Measurements from ENCODE around the gene SCAI.
"Not testable (repeated sequence)": the region's sequence is repeated elsewhere in the genome, so short reads cannot be mapped to it uniquely, and the experiment has no call there.

SCAI gene

DNA sequence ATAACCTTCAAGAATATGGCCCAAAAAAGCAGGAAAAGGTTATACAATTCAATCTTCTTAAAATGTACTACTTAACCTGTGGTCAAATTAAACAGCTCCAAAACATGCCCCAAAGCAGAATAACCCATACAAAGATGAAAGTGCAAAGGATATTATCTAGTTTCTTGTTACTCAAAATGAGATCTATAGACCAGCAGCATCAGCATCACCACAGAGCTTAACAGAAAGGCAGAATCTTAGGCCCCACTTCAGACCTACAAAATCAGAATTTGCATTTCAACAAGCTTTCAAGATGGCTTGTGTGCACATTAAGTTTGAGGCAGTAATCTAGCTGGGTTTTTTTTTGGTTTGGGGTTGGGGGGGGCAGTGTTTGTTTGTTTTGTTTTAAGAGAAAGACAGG lies 54.0 kb downstream of the SCAI start:
- H3K27me3 ChIP-seq (ENCODE audit: insufficient read depth, low read length, poor library complexity, severe bottlenecking) = no peaks in the 10 kb centered on the region
- H3K36me3 ChIP-seq (ENCODE audit: insufficient read depth, low read length) = peaks cover 12% of the 10 kb centered on the region; the same call in 1 of the 2 replicates
- H3K4me3 ChIP-seq (ENCODE audit: low read length, poor library complexity, severe bottlenecking) = no peak overlapping the region
- no peaks in the 10 kb centered on the region for H3K9me2 ChIP-seq (replicated peaks; ENCODE audit: low read depth, low read length)
- no peak overlapping the region for H3K4me2 ChIP-seq (ENCODE audit: low read depth, low read length, poor library complexity, severe bottlenecking)
- peaks cover 11% of the 10 kb centered on the region for H4K20me1 ChIP-seq (ENCODE audit: insufficient read depth, low read length, poor library complexity, severe bottlenecking)
- H2AFZ ChIP-seq (ENCODE audit: low read length) = no peak overlapping the region
- H3K9me3 ChIP-seq (ENCODE audit: insufficient read depth, low read depth, low read length) = no peaks in the 10 kb centered on the region
- H3K79me2 ChIP-seq (ENCODE audit: insufficient read depth, low read length) = peaks cover 74% of the 10 kb centered on the region
- no peaks in the 10 kb centered on the region for H3F3A ChIP-seq (ENCODE audit: low read depth)
- H3K4me1 ChIP-seq (ENCODE audit: insufficient read depth, low read length, poor library complexity, severe bottlenecking) = peaks cover 8% of the 10 kb centered on the region
- TF ChIP-seq CTCF (conservative IDR thresholded peaks at IDR 0.05; ENCODE audit: low read length) (no peak), EZH2phosphoT487 (IDR thresholded peaks at IDR 0.05; ENCODE audit: borderline replicate concordance) (no peak)
- H3K9ac ChIP-seq (ENCODE audit: low read depth, low read length, poor library complexity, severe bottlenecking) = no peak overlapping the region

DNA sequence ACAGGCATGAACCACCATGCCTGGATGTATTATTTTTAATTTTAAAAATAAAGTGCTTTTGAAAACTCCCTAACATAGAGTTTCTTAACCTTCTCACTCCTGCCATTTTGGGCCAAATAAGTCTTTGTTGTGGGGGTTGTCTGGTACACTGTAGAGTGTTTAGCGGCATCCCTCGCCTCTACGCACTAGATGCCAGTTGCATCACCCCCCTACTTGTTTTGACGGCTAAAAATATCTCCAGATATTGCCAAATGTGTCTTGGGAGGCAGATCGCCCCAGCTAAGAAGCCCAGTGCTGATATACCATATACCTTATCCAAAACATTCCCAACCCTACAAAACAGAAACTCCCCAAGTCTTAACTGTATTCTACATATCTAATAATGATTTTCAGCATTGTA lies 54.6 kb downstream of the SCAI start:
- no peaks in the 10 kb centered on the region for H3K27me3 ChIP-seq (ENCODE audit: insufficient read depth, low read length, poor library complexity, severe bottlenecking)
- TF ChIP-seq CTCF (conservative IDR thresholded peaks at IDR 0.05; ENCODE audit: low read length) (no peak), EZH2phosphoT487 (IDR thresholded peaks at IDR 0.05; ENCODE audit: borderline replicate concordance) (no peak)
- H3K4me3 ChIP-seq (ENCODE audit: low read length, poor library complexity, severe bottlenecking) = no peak overlapping the region
- H3K36me3 ChIP-seq (ENCODE audit: insufficient read depth, low read length) = peaks cover 10% of the 10 kb centered on the region; the same call in 1 of the 2 replicates
- no peaks in the 10 kb centered on the region for H3F3A ChIP-seq (ENCODE audit: low read depth)
- no peak overlapping the region for H3K9ac ChIP-seq (ENCODE audit: low read depth, low read length, poor library complexity, severe bottlenecking)
- H2AFZ ChIP-seq (ENCODE audit: low read length) = no peak overlapping the region
- no peaks in the 10 kb centered on the region for H3K9me2 ChIP-seq (replicated peaks; ENCODE audit: low read depth, low read length)
- H3K9me3 ChIP-seq (ENCODE audit: insufficient read depth, low read depth, low read length) = no peaks in the 10 kb centered on the region
- H3K79me2 ChIP-seq (ENCODE audit: insufficient read depth, low read length) = peaks cover 71% of the 10 kb centered on the region
- peaks cover 11% of the 10 kb centered on the region for H4K20me1 ChIP-seq (ENCODE audit: insufficient read depth, low read length, poor library complexity, severe bottlenecking)
- peaks cover 8% of the 10 kb centered on the region for H3K4me1 ChIP-seq (ENCODE audit: insufficient read depth, low read length, poor library complexity, severe bottlenecking)
- H3K4me2 ChIP-seq (ENCODE audit: low read depth, low read length, poor library complexity, severe bottlenecking) = no peak overlapping the region

DNA sequence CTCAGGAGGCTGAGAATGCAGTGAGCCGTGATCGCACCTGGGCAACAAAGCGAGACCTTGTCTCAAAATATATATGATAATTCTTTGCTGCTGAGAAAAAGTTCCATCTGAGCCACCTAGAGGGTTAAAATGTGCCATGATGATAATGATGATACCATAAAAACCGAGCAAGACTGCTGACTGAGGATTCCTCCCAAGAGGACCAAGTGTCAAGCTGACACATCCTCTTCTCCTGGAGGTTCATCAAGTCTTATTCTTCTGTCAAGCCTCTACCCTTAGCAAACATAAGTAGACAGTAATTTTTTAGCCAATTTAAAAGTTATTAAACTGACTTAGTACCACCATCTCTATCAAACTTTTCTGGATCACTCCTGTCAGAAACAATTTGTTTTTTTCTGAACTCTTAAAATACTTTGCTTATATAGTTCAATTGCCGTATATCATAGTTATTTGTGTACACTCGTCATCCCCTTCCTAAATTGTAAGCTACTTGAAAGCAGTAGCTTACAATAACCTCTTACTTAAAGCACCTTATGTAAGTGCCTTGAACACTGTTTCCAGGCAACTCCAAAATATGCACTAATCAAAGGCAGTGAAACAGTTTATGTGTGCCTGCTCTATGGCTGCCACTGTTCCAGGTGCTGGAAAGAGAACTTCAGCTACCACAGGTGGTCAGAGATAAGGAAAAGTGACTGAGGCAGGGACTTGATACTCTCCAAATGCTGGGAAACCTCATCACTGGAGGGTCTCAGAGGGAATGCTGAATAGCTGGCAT lies 57.4 kb downstream of the SCAI start:
- peaks cover 28% of the 10 kb centered on the region; the same call in 1 of the 2 replicates for H3K36me3 ChIP-seq (ENCODE audit: insufficient read depth, low read length)
- H3K9me2 ChIP-seq (replicated peaks; ENCODE audit: low read depth, low read length) = no peaks in the 10 kb centered on the region
- no peaks in the 10 kb centered on the region for H3F3A ChIP-seq (ENCODE audit: low read depth)
- no peak overlapping the region for H3K9ac ChIP-seq (ENCODE audit: low read depth, low read length, poor library complexity, severe bottlenecking)
- peaks cover 8% of the 10 kb centered on the region for H3K4me1 ChIP-seq (ENCODE audit: insufficient read depth, low read length, poor library complexity, severe bottlenecking)
- TF ChIP-seq EZH2phosphoT487 (IDR thresholded peaks at IDR 0.05; ENCODE audit: borderline replicate concordance) = no peak
- H3K4me3 ChIP-seq (ENCODE audit: low read length, poor library complexity, severe bottlenecking) = no peak overlapping the region
- H2AFZ ChIP-seq (ENCODE audit: low read length) = no peak overlapping the region
- H3K4me2 ChIP-seq (ENCODE audit: low read depth, low read length, poor library complexity, severe bottlenecking) = no peak overlapping the region
- H4K20me1 ChIP-seq (ENCODE audit: insufficient read depth, low read length, poor library complexity, severe bottlenecking) = peaks cover 11% of the 10 kb centered on the region
- H3K79me2 ChIP-seq (ENCODE audit: insufficient read depth, low read length) = peaks cover 59% of the 10 kb centered on the region
- no peaks in the 10 kb centered on the region for H3K27me3 ChIP-seq (ENCODE audit: insufficient read depth, low read length, poor library complexity, severe bottlenecking)
- H3K9me3 ChIP-seq (ENCODE audit: insufficient read depth, low read depth, low read length) = peaks cover 22% of the 10 kb centered on the region; the same call in 1 of the 2 replicates

DNA sequence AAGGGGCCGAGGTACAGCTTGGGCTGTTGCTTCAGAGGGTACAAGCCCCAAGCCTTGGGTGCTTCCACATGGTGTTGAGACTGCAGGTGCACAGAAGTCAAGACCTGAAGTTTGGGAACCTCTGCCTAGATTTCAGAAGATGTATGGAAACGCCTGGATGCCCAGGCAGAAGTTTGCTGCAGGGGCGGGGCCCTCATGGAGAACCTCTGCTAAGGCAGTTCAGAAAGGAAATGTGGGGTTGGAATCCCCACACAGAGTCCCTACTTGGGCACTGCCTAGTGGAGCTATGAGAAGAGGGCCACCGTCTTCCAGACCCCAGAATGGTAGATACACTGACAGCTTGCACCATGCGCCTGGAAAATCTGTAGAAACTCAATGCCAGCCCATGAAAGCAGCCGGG lies 61.1 kb downstream of the SCAI start:
- not testable (repeated sequence) for H3K4me3 ChIP-seq (ENCODE audit: low read length, poor library complexity, severe bottlenecking); H4K20me1 ChIP-seq (ENCODE audit: insufficient read depth, low read length, poor library complexity, severe bottlenecking); H3K9ac ChIP-seq (ENCODE audit: low read depth, low read length, poor library complexity, severe bottlenecking); H3K27me3 ChIP-seq (ENCODE audit: insufficient read depth, low read length, poor library complexity, severe bottlenecking); H3K9me2 ChIP-seq (replicated peaks; ENCODE audit: low read depth, low read length); H3K4me2 ChIP-seq (ENCODE audit: low read depth, low read length, poor library complexity, severe bottlenecking); H3K4me1 ChIP-seq (ENCODE audit: insufficient read depth, low read length, poor library complexity, severe bottlenecking); H3F3A ChIP-seq (ENCODE audit: low read depth); H2AFZ ChIP-seq (ENCODE audit: low read length)
- Histone ChIP-seq H3K36me3 (ENCODE audit: insufficient read depth, low read length) (peaks cover 33% of the 10 kb centered on the region; the same call in 1 of the 2 replicates), H3K9me3 (ENCODE audit: insufficient read depth, low read depth, low read length) (peaks cover 29% of the 10 kb centered on the region; the same call in 1 of the 2 replicates), H3K79me2 (ENCODE audit: insufficient read depth, low read length) (peaks cover 56% of the 10 kb centered on the region)

- H3K9me3 ChIP-seq (ENCODE audit: insufficient read depth, low read depth, low read length) = peaks cover 29% of the 10 kb centered on the region; the same call in 1 of the 2 replicates
- not testable (repeated sequence) for H3F3A ChIP-seq (ENCODE audit: low read depth)
These were observed 62.5 kb downstream of the SCAI start for GRCh38 chr9:125080797-125081196.

More at GRCh38 chr9:125080797-125081196, 62.5 kb downstream of the SCAI start:
- Histone ChIP-seq H3K79me2 (ENCODE audit: insufficient read depth, low read length) (peaks cover 54% of the 10 kb centered on the region), H3K36me3 (ENCODE audit: insufficient read depth, low read length) (peaks cover 33% of the 10 kb centered on the region; the same call in 1 of the 2 replicates)
- not testable (repeated sequence) for H2AFZ ChIP-seq (ENCODE audit: low read length); H4K20me1 ChIP-seq (ENCODE audit: insufficient read depth, low read length, poor library complexity, severe bottlenecking); H3K4me2 ChIP-seq (ENCODE audit: low read depth, low read length, poor library complexity, severe bottlenecking); H3K9me2 ChIP-seq (replicated peaks; ENCODE audit: low read depth, low read length); H3K9ac ChIP-seq (ENCODE audit: low read depth, low read length, poor library complexity, severe bottlenecking); H3K27me3 ChIP-seq (ENCODE audit: insufficient read depth, low read length, poor library complexity, severe bottlenecking); H3K4me3 ChIP-seq (ENCODE audit: low read length, poor library complexity, severe bottlenecking); H3K4me1 ChIP-seq (ENCODE audit: insufficient read depth, low read length, poor library complexity, severe bottlenecking)

Data from Loucy (cell line).